OCI-LY1 (cell line): ENCODE measurements around the gene FXR1.

Experiments used
- H2AFZ ChIP-seq: fragments of 200-600 bp; sonication (generic), shearing (Covaris generic); 2 replicates; pipeline ENCODE4 v1.6.0; 2014; ENCODE audit warnings: antibody characterized with exemption, mild to moderate bottlenecking, low read length
- H3F3A ChIP-seq: fragments of 200-600 bp; sonication (generic), shearing (Covaris generic); 2 replicates; pipeline ENCODE4 v1.6.0; 2014; ENCODE audit warnings: mild to moderate bottlenecking, antibody characterized with exemption, low read length, moderate library complexity; ENCODE audit not compliant: insufficient read depth
- H3K27ac ChIP-seq: fragments of 200-600 bp; sonication (generic); 2 replicates; pipeline ENCODE4 v1.5.1; 2014; ENCODE audit warnings: low read length, mixed run types, mild to moderate bottlenecking, low read depth; ENCODE audit not compliant: poor library complexity, severe bottlenecking
- H3K27me3 ChIP-seq: fragments of 200-600 bp; sonication (generic); 2 replicates; pipeline ENCODE4 v1.6.0; 2014; ENCODE audit warnings: antibody characterized with exemption, mild to moderate bottlenecking, low read length, moderate library complexity; ENCODE audit not compliant: insufficient read depth
- H3K36me3 ChIP-seq: fragments of 200-600 bp; sonication (generic); 2 replicates; pipeline ENCODE4 v1.6.1; 2014; ENCODE audit warnings: mild to moderate bottlenecking, antibody characterized with exemption, low read length, moderate library complexity, mixed read lengths; ENCODE audit not compliant: insufficient read depth
- H3K4me1 ChIP-seq: fragments of 200-600 bp; sonication (generic); 2 replicates; pipeline ENCODE4 v1.5.1; 2014; ENCODE audit warnings: mild to moderate bottlenecking, low read length, moderate library complexity; ENCODE audit not compliant: insufficient read depth, severe bottlenecking
- H3K4me2 ChIP-seq: fragments of 200-600 bp; sonication (generic), shearing (Covaris generic); 2 replicates; pipeline ENCODE4 v1.6.1; 2014; ENCODE audit warnings: low read length
- H3K4me3 ChIP-seq: fragments of 200-600 bp; sonication (generic); 2 replicates; pipeline ENCODE4 v1.5.1; 2014; ENCODE audit warnings: low read length, low read depth, mild to moderate bottlenecking, mixed read lengths; ENCODE audit not compliant: poor library complexity, severe bottlenecking
- H3K79me2 ChIP-seq: fragments of 200-600 bp; shearing (Covaris generic); 2 replicates; pipeline ENCODE4 v1.6.1; 2016; ENCODE audit warnings: mixed run types, low read length, mixed read lengths; ENCODE audit not compliant: insufficient read depth
- H3K9ac ChIP-seq: fragments of 200-600 bp; sonication (generic), shearing (Covaris generic); 2 replicates; pipeline ENCODE4 v1.6.1; 2014; ENCODE audit warnings: mild to moderate bottlenecking, low read length, mixed read lengths
- H3K9me2 ChIP-seq: fragments of 200-600 bp; sonication (generic), shearing (Covaris generic); 2 replicates; pipeline ENCODE4 v1.6.1; 2014; ENCODE audit warnings: low read depth, mild to moderate bottlenecking, low read length, mixed read lengths
- H3K9me3 ChIP-seq: fragments of 200-600 bp; shearing (Covaris generic); 2 replicates; pipeline ENCODE4 v1.6.1; 2014; ENCODE audit warnings: low read length, mixed read lengths
- H4K20me1 ChIP-seq: fragments of 200-600 bp; sonication (generic), shearing (Covaris generic); 2 replicates; pipeline ENCODE4 v1.6.0; 2016; ENCODE audit warnings: mild to moderate bottlenecking, low read length; ENCODE audit not compliant: insufficient read depth
- CTCF ChIP-seq: fragments of 200-600 bp; sonication (generic), shearing (Covaris generic); IDR thresholded peaks from 2 replicates; pipeline ENCODE4 v1.5.1; 2017; ENCODE audit warnings: mild to moderate bottlenecking, antibody characterized with exemption, low read length, moderate library complexity, mixed read lengths
- EZH2 ChIP-seq: fragments of 200-600 bp; sonication (generic), shearing (Covaris generic); IDR thresholded peaks from 2 replicates; pipeline ENCODE4 v1.8.0; 2017; ENCODE audit warnings: borderline replicate concordance, mixed run types, mild to moderate bottlenecking, antibody characterized with exemption, low read length, moderate library complexity, mixed read lengths

FXR1 gene

DNA sequence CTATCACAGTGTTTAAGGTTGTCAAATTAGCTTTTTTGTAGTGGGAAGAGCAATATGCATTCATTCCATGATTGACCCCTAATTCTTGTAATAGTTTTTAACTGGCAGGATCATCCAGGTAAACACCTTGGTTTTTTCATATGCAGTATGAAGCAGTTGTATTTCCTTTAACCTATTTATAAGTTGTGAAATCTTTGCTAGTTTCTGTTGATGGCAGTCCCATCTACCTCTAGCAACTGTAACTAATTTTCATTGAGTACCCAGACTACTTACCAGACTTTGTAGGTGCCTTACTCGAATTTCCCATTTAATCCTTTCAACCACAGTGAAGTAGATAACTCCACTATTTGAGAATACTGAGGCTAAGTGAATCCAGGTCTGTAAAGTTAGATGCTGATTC, 6.1 kb downstream of the FXR1 start:
- no peak overlapping the region for H2AFZ ChIP-seq
- TF ChIP-seq EZH2 = no peak
- TF ChIP-seq CTCF = no peak
- H3K9me3 ChIP-seq = no peaks in the 10 kb centered on the region
- H3K4me3 ChIP-seq = no peak overlapping the region
- no peak overlapping the region for H3K9ac ChIP-seq
- H3K27ac ChIP-seq = no peak overlapping the region
- no peaks in the 10 kb centered on the region for H3F3A ChIP-seq
- H3K4me2 ChIP-seq = no peak overlapping the region
- H3K36me3 ChIP-seq = peaks cover 89% of the 10 kb centered on the region
- H3K4me1 ChIP-seq = peaks cover 21% of the 10 kb centered on the region
- H3K27me3 ChIP-seq = no peaks in the 10 kb centered on the region
- peaks cover 28% of the 10 kb centered on the region for H4K20me1 ChIP-seq
- peaks cover 100% of the 10 kb centered on the region for H3K79me2 ChIP-seq
- H3K9me2 ChIP-seq = no peaks in the 10 kb centered on the region

DNA sequence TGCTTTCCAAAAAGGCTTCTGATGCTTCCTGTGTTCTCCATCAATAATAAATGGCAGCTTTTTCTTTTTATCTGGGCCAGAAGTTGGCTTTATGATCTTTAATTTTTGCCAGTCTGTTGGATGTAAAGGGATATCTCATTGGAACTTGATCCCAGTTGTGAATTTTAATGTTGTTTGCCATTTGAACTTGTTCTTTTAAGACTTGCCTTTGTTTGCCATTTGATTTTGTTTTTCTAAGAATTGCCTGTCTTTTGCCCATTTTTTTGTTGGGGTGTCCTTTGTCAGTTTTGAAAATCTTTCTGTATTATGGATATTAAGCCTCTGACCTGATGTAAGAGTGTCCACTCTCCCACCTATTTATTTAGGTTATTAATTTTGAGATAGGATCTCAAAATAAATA, 9.8 kb downstream of the FXR1 start:
- no peak overlapping the region for H3K4me2 ChIP-seq
- peaks cover 83% of the 10 kb centered on the region for H3K36me3 ChIP-seq
- H3K9ac ChIP-seq = no peak overlapping the region
- H2AFZ ChIP-seq = no peak overlapping the region
- H3K79me2 ChIP-seq = peaks cover 100% of the 10 kb centered on the region
- H3K27me3 ChIP-seq = no peaks in the 10 kb centered on the region
- no peaks in the 10 kb centered on the region for H3K9me2 ChIP-seq
- H3K4me1 ChIP-seq = no peaks in the 10 kb centered on the region
- no peaks in the 10 kb centered on the region for H3F3A ChIP-seq
- H3K9me3 ChIP-seq = no peaks in the 10 kb centered on the region
- H3K4me3 ChIP-seq = no peak overlapping the region
- no peak overlapping the region for H3K27ac ChIP-seq
- peaks cover 18% of the 10 kb centered on the region for H4K20me1 ChIP-seq
- TF ChIP-seq CTCF = no peak
- TF ChIP-seq EZH2 = no peak

DNA sequence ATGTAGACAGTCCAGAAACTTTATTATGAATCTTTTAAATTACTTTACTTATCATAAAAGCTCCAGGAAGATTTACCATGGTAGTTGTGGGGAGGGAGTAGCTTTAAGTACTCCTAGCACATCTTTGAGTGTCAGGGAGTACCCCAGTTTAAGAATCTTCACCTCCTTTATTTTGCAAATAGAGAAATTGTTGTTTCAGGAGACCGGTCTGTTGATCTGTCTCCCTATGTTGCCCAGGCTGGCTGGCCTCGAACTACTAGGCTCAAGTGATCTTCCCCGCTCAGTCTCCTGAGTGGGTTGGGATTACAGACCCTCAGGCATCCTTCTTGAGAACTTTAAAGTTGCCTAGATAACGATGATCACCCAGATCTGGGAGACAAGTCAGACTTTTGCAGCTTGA, 11.1 kb downstream of the FXR1 start:
- Histone ChIP-seq H3K9me3 (no peaks in the 10 kb centered on the region), H2AFZ (no peak overlapping the region), H3K4me1 (no peaks in the 10 kb centered on the region), H4K20me1 (peaks cover 18% of the 10 kb centered on the region), H3K36me3 (peaks cover 78% of the 10 kb centered on the region), H3K27ac (no peak overlapping the region), H3K9me2 (no peaks in the 10 kb centered on the region), H3K9ac (no peak overlapping the region), H3F3A (no peaks in the 10 kb centered on the region), H3K27me3 (no peaks in the 10 kb centered on the region), H3K79me2 (peaks cover 100% of the 10 kb centered on the region), H3K4me2 (no peak overlapping the region), H3K4me3 (no peak overlapping the region)
- TF ChIP-seq CTCF (no peak), EZH2 (no peak)
